Measurements from ENCODE around the gene GON7.
"Not testable (repeated sequence)": the region's sequence is repeated elsewhere in the genome, so short reads cannot be mapped to it uniquely, and the experiment has no call there.

GRCh38 chr14:93233078-93233477 lies 26.2 kb upstream of the GON7 start:
- TF ChIP-seq, protein P1, sequence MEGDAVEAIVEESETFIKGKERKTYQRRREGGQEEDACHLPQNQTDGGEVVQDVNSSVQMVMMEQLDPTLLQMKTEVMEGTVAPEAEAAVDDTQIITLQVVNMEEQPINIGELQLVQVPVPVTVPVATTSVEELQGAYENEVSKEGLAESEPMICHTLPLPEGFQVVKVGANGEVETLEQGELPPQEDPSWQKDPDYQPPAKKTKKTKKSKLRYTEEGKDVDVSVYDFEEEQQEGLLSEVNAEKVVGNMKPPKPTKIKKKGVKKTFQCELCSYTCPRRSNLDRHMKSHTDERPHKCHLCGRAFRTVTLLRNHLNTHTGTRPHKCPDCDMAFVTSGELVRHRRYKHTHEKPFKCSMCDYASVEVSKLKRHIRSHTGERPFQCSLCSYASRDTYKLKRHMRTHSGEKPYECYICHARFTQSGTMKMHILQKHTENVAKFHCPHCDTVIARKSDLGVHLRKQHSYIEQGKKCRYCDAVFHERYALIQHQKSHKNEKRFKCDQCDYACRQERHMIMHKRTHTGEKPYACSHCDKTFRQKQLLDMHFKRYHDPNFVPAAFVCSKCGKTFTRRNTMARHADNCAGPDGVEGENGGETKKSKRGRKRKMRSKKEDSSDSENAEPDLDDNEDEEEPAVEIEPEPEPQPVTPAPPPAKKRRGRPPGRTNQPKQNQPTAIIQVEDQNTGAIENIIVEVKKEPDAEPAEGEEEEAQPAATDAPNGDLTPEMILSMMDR (IDR thresholded peaks at IDR 0.05 in 8 of 11, conservative IDR thresholded peaks at IDR 0.05 in 3 of 11), result not testable (repeated sequence)
- not testable (repeated sequence) for TF ChIP-seq POLR2A (IDR thresholded peaks at IDR 0.05)

All from spleen (tissue), 7 donors.